ENCODE measurements around the gene TRIM44. TPM values are rescaled to one million over a fixed set of nuclear protein-coding genes. Genes with fewer than 3 reads are reported as not detected.
"Not testable (repeated sequence)": the region's sequence is repeated elsewhere in the genome, so short reads cannot be mapped to it uniquely, and the experiment has no call there.

The TRIM44 gene
- total RNA-seq, 5 donors from 2014 or later (not counting 1 experiment from before 2014, with no cell fraction given): 39.8 to 58.4 (median 51.7) TPM

- ChIA-PET CTCF (no interaction called here), POLR2A (no interaction called here)
- Mint-ChIP-seq H3K27ac (no peak overlapping the region), H3K9me3 (peaks cover 0 to 3% (median 0%) of the 10 kb centered on the region in 3 donors), H3K4me3 (no peak overlapping the region), H3K27me3 (peaks cover 21 to 25% of the 10 kb centered on the region in 2 donors), H3K36me3 (no peaks in the 10 kb centered on the region), H3K4me1 (no peaks in the 10 kb centered on the region)
- H3K4me3 ChIP-seq (ENCODE audit: control insufficient read depth in 1 of 2, extremely low read depth in 1 of 2, low read length in 1 of 2): no peak overlapping the region
- no peak for ATAC-seq (replicated peaks in 1 of 4)
- H3K4me1 ChIP-seq (ENCODE audit: control insufficient read depth in 1 of 2, extremely low read depth in 1 of 2, insufficient read depth in 2 of 2, low read length in 2 of 2): no peaks in the 10 kb centered on the region
- no peaks in the 10 kb centered on the region for H3K36me3 ChIP-seq (ENCODE audit: control insufficient read depth in 2 of 2, extremely low read depth in 1 of 2, insufficient read depth in 1 of 2, low read length in 1 of 2)
- H3K27ac ChIP-seq (ENCODE audit: low read length): no peak overlapping the region
- H3K27me3 ChIP-seq (replicated peaks in 1 of 2; ENCODE audit: control insufficient read depth in 2 of 2, extremely low read depth in 1 of 2, insufficient read depth in 2 of 2, low read length in 1 of 2): peaks cover 0 to 11% of the 10 kb centered on the region in 2 experiments
- no peak for DNase-seq
- no peaks in the 10 kb centered on the region for H3K9me3 ChIP-seq
- 94% methylated on average over 2 of the region's 3 CpGs for WGBS (ENCODE audit: insufficient coverage)
Observed at GRCh38 chr11:35838071-35838470, 175.5 kb downstream of the TRIM44 start.

GRCh38 chr11:35838697-35839367 lies 176.3 kb downstream of the TRIM44 start:
- H3K4me3 ChIP-seq (ENCODE audit: control insufficient read depth in 1 of 2, extremely low read depth in 1 of 2, low read length in 1 of 2); ATAC-seq (replicated peaks in 1 of 4); H3K4me1 Mint-ChIP-seq; POLR2A ChIA-PET; CTCF ChIA-PET; H3K4me1 ChIP-seq (ENCODE audit: control insufficient read depth in 1 of 2, extremely low read depth in 1 of 2, insufficient read depth in 2 of 2, low read length in 2 of 2); H3K27ac ChIP-seq (ENCODE audit: low read length); DNase-seq; H3K9me3 Mint-ChIP-seq; H3K36me3 Mint-ChIP-seq; H3K36me3 ChIP-seq (ENCODE audit: control insufficient read depth in 2 of 2, extremely low read depth in 1 of 2, insufficient read depth in 1 of 2, low read length in 1 of 2); H3K27ac Mint-ChIP-seq; H3K9me3 ChIP-seq; H3K4me3 Mint-ChIP-seq: not testable (repeated sequence)
- H3K27me3 Mint-ChIP-seq: peaks cover 23 to 25% of the 10 kb centered on the region in 2 donors
- 100% methylated on average over 6 of the region's 10 CpGs for WGBS (ENCODE audit: insufficient coverage)
- H3K27me3 ChIP-seq (replicated peaks in 1 of 2; ENCODE audit: control insufficient read depth in 2 of 2, extremely low read depth in 1 of 2, insufficient read depth in 2 of 2, low read length in 1 of 2): peaks cover 0 to 11% of the 10 kb centered on the region in 2 experiments

GRCh38 chr11:35839368-35840161 lies 177.0 kb downstream of the TRIM44 start:
- CTCF ChIA-PET: interaction anchor here in 1 of 2 donors (1.0 kb wide), 1 partner anchor 18 kb away, joined by 4 read pairs; no protein-coding TSS in a partner anchor
- no peak overlapping the region for H3K4me3 ChIP-seq (ENCODE audit: control insufficient read depth in 1 of 2, extremely low read depth in 1 of 2, low read length in 1 of 2)
- Mint-ChIP-seq H3K9me3 (peaks cover 0 to 3% (median 0%) of the 10 kb centered on the region in 3 donors), H3K27me3 (peaks cover 23 to 25% of the 10 kb centered on the region in 2 donors), H3K4me1 (no peaks in the 10 kb centered on the region), H3K27ac (no peak overlapping the region), H3K4me3 (no peak overlapping the region), H3K36me3 (no peaks in the 10 kb centered on the region)
- H3K9me3 ChIP-seq: no peaks in the 10 kb centered on the region
- H3K27me3 ChIP-seq (replicated peaks in 1 of 2; ENCODE audit: control insufficient read depth in 2 of 2, extremely low read depth in 1 of 2, insufficient read depth in 2 of 2, low read length in 1 of 2): peaks cover 0 to 11% of the 10 kb centered on the region in 2 experiments
- no peaks in the 10 kb centered on the region for H3K4me1 ChIP-seq (ENCODE audit: control insufficient read depth in 1 of 2, extremely low read depth in 1 of 2, insufficient read depth in 2 of 2, low read length in 2 of 2)
- WGBS (ENCODE audit: insufficient coverage): 50% methylated on average over 1 of the region's 4 CpGs
- no peak for DNase-seq
- no peaks in the 10 kb centered on the region for H3K36me3 ChIP-seq (ENCODE audit: control insufficient read depth in 2 of 2, extremely low read depth in 1 of 2, insufficient read depth in 1 of 2, low read length in 1 of 2)
- POLR2A ChIA-PET: no interaction called here
- no peak overlapping the region for H3K27ac ChIP-seq (ENCODE audit: low read length)
- no peak for ATAC-seq (replicated peaks in 1 of 4)

GRCh38 chr11:35841733-35842132 lies 179.2 kb downstream of the TRIM44 start:
- POLR2A ChIA-PET: no interaction called here
- H3K27ac Mint-ChIP-seq: no peak overlapping the region
- peaks cover 0 to 8% of the 10 kb centered on the region in 2 experiments for H3K27me3 ChIP-seq (replicated peaks in 1 of 2; ENCODE audit: control insufficient read depth in 2 of 2, extremely low read depth in 1 of 2, insufficient read depth in 2 of 2, low read length in 1 of 2)
- no peak overlapping the region for H3K4me3 ChIP-seq (ENCODE audit: control insufficient read depth in 1 of 2, extremely low read depth in 1 of 2, low read length in 1 of 2)
- no peaks in the 10 kb centered on the region for H3K36me3 Mint-ChIP-seq
- no peaks in the 10 kb centered on the region for H3K4me1 Mint-ChIP-seq
- no peaks in the 10 kb centered on the region for H3K36me3 ChIP-seq (ENCODE audit: control insufficient read depth in 2 of 2, extremely low read depth in 1 of 2, insufficient read depth in 1 of 2, low read length in 1 of 2)
- no peak for DNase-seq
- no peak for ATAC-seq (replicated peaks in 1 of 4)
- H3K9me3 ChIP-seq: no peaks in the 10 kb centered on the region
- H3K9me3 Mint-ChIP-seq: peaks cover 0 to 3% (median 0%) of the 10 kb centered on the region in 3 donors
- no peaks in the 10 kb centered on the region for H3K4me1 ChIP-seq (ENCODE audit: control insufficient read depth in 1 of 2, extremely low read depth in 1 of 2, insufficient read depth in 2 of 2, low read length in 2 of 2)
- no peak overlapping the region for H3K27ac ChIP-seq (ENCODE audit: low read length)
- H3K4me3 Mint-ChIP-seq: no peak overlapping the region
- peaks cover 26 to 30% of the 10 kb centered on the region in 2 donors for H3K27me3 Mint-ChIP-seq
- WGBS (ENCODE audit: insufficient coverage): 100% methylated on average over 1 of the region's 3 CpGs
- CTCF ChIA-PET: no interaction called here

- WGBS (ENCODE audit: insufficient coverage): no CpG with 5 or more reads among the region's 1 CpG
- Histone ChIP-seq H3K4me1 (ENCODE audit: control insufficient read depth in 1 of 2, extremely low read depth in 1 of 2, insufficient read depth in 2 of 2, low read length in 2 of 2) (no peaks in the 10 kb centered on the region), H3K4me3 (ENCODE audit: control insufficient read depth in 1 of 2, extremely low read depth in 1 of 2, low read length in 1 of 2) (no peak overlapping the region), H3K9me3 (no peaks in the 10 kb centered on the region), H3K27me3 (replicated peaks in 1 of 2; ENCODE audit: control insufficient read depth in 2 of 2, extremely low read depth in 1 of 2, insufficient read depth in 2 of 2, low read length in 1 of 2) (no peaks in the 10 kb centered on the region), H3K36me3 (ENCODE audit: control insufficient read depth in 2 of 2, extremely low read depth in 1 of 2, insufficient read depth in 1 of 2, low read length in 1 of 2) (no peaks in the 10 kb centered on the region), H3K27ac (ENCODE audit: low read length) (no peak overlapping the region)
- H3K27me3 Mint-ChIP-seq: peaks cover 17 to 34% of the 10 kb centered on the region in 2 donors
- no peaks in the 10 kb centered on the region for H3K36me3 Mint-ChIP-seq
- no peak for ATAC-seq (replicated peaks in 1 of 4)
- no peak overlapping the region for H3K4me3 Mint-ChIP-seq
- DNase-seq: no peak
- CTCF ChIA-PET: interaction anchor here in 1 of 2 donors (0.6 kb wide), 1 partner anchor 552 kb away, joined by 5 read pairs; no protein-coding TSS in a partner anchor
- POLR2A ChIA-PET: interaction anchor here in 1 of 2 donors (0.6 kb wide), 1 partner anchor 12 kb away, joined by 3 read pairs; no protein-coding TSS in a partner anchor
- peaks cover 0 to 3% (median 0%) of the 10 kb centered on the region in 3 donors for H3K9me3 Mint-ChIP-seq
- H3K27ac Mint-ChIP-seq: no peak overlapping the region
- no peaks in the 10 kb centered on the region for H3K4me1 Mint-ChIP-seq
Observed at GRCh38 chr11:35842958-35843357, 180.4 kb downstream of the TRIM44 start.

GRCh38 chr11:35844579-35844978 lies 182.0 kb downstream of the TRIM44 start:
- H3K9me3 ChIP-seq: no peaks in the 10 kb centered on the region
- peaks cover 0 to 3% (median 0%) of the 10 kb centered on the region in 3 donors for H3K9me3 Mint-ChIP-seq
- no peaks in the 10 kb centered on the region for H3K36me3 Mint-ChIP-seq
- ChIA-PET CTCF (no interaction called here), POLR2A (no interaction called here)
- no peak overlapping the region for H3K27ac Mint-ChIP-seq
- no peak overlapping the region for H3K4me3 ChIP-seq (ENCODE audit: control insufficient read depth in 1 of 2, extremely low read depth in 1 of 2, low read length in 1 of 2)
- peaks cover 0 to under 1% of the 10 kb centered on the region in 2 experiments for H3K27me3 ChIP-seq (replicated peaks in 1 of 2; ENCODE audit: control insufficient read depth in 2 of 2, extremely low read depth in 1 of 2, insufficient read depth in 2 of 2, low read length in 1 of 2)
- no peaks in the 10 kb centered on the region for H3K4me1 ChIP-seq (ENCODE audit: control insufficient read depth in 1 of 2, extremely low read depth in 1 of 2, insufficient read depth in 2 of 2, low read length in 2 of 2)
- no peaks in the 10 kb centered on the region for H3K36me3 ChIP-seq (ENCODE audit: control insufficient read depth in 2 of 2, extremely low read depth in 1 of 2, insufficient read depth in 1 of 2, low read length in 1 of 2)
- WGBS (ENCODE audit: insufficient coverage): no CpG with 5 or more reads among the region's 4 CpGs
- no peak overlapping the region for H3K4me3 Mint-ChIP-seq
- DNase-seq: no peak
- H3K27me3 Mint-ChIP-seq: peaks cover 18 to 43% of the 10 kb centered on the region in 2 donors
- H3K4me1 Mint-ChIP-seq: no peaks in the 10 kb centered on the region
- ATAC-seq (replicated peaks in 1 of 4): no peak
- H3K27ac ChIP-seq (ENCODE audit: low read length): no peak overlapping the region

Measured in T-cell (primary cell).